HG02981 (cell line): ENCODE measurements around the gene ESCO1.

ENCODE experiments used
- ATAC-seq: cut with Tn5 transposase; IDR thresholded peaks from one replicate; pipeline ENCODE4 v1.9.1; 2021; ENCODE audit warnings: mild to moderate bottlenecking, moderate library complexity; ENCODE audit not compliant: unreplicated experiment

Gene ESCO1

GRCh38 chr18:21489919-21490495 lies 110.5 kb downstream of the ESCO1 start:
- ATAC-seq = no peak

- ATAC-seq = no peak
These were observed 111.3 kb downstream of the ESCO1 start for GRCh38 chr18:21489119-21489750.

GRCh38 chr18:21486905-21487437 lies 113.5 kb downstream of the ESCO1 start:
- no peak for ATAC-seq

- ATAC-seq = no peak
These were observed 115.5 kb downstream of the ESCO1 start for GRCh38 chr18:21484851-21485636.

GRCh38 chr18:21483051-21483450 lies 117.5 kb downstream of the ESCO1 start:
- ATAC-seq = no peak

GRCh38 chr18:21481739-21482138 lies 118.8 kb downstream of the ESCO1 start:
- ATAC-seq = no peak

GRCh38 chr18:21479721-21480120 lies 120.8 kb downstream of the ESCO1 start:
- no peak for ATAC-seq
